Measurements from ENCODE around the gene SPAG17.

The SPAG17 gene

GRCh38 chr1:117930484-117930883 lies 254.5 kb downstream of the SPAG17 start:
- Histone ChIP-seq H3K79me2 (ENCODE audit: low read length) (peaks cover 72% of the 10 kb centered on the region), H3K27me3 (ENCODE audit: low read depth, low read length) (no peaks in the 10 kb centered on the region), H3K4me1 (ENCODE audit: low read length) (peaks cover 15% of the 10 kb centered on the region), H3K36me3 (replicated peaks; ENCODE audit: low read depth, low read length) (peaks cover 9% of the 10 kb centered on the region), H4K20me1 (ENCODE audit: insufficient read depth, low read length) (no peaks in the 10 kb centered on the region), H3K4me3 (ENCODE audit: low read length) (peak overlapping the region; percentile 99), H3K9me3 (ENCODE audit: insufficient read depth, low read length) (no peaks in the 10 kb centered on the region), H2AFZ (ENCODE audit: low read depth, low read length) (no peak overlapping the region), H3K27ac (ENCODE audit: low read length) (0 out of 2 replicates have a peak overlapping the region, but pooled peaks have one; percentile 32), H3K9ac (ENCODE audit: low read length) (peak overlapping the region; percentile 78), H3K4me2 (ENCODE audit: low read length) (peak overlapping the region; percentile 97)
- no peak for TF ChIP-seq EZH2phosphoT487 (IDR thresholded peaks at IDR 0.05; ENCODE audit: low read depth)
- TF ChIP-seq, protein P1, sequence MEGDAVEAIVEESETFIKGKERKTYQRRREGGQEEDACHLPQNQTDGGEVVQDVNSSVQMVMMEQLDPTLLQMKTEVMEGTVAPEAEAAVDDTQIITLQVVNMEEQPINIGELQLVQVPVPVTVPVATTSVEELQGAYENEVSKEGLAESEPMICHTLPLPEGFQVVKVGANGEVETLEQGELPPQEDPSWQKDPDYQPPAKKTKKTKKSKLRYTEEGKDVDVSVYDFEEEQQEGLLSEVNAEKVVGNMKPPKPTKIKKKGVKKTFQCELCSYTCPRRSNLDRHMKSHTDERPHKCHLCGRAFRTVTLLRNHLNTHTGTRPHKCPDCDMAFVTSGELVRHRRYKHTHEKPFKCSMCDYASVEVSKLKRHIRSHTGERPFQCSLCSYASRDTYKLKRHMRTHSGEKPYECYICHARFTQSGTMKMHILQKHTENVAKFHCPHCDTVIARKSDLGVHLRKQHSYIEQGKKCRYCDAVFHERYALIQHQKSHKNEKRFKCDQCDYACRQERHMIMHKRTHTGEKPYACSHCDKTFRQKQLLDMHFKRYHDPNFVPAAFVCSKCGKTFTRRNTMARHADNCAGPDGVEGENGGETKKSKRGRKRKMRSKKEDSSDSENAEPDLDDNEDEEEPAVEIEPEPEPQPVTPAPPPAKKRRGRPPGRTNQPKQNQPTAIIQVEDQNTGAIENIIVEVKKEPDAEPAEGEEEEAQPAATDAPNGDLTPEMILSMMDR (IDR thresholded peaks at IDR 0.05; ENCODE audit: low read depth, low read length), result no peak

DNA sequence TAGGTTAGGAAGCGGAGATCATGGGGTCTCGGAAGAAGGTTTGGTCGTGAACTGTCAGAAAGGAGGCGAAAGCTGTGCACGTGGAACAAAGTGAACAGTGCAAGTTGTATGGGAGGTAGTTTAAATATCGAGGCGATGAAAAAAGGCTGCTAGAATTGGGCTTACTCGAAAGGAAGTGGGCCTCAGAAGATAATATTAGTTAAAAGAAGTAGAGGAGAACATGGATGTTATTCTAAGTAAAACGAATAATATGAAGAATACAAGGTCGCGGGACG lies 254.9 kb downstream of the SPAG17 start:
- Histone ChIP-seq H3K9me3 (ENCODE audit: insufficient read depth, low read length) (no peaks in the 10 kb centered on the region), H3K9ac (ENCODE audit: low read length) (peak overlapping the region; percentile 78), H3K4me2 (ENCODE audit: low read length) (peak overlapping the region; percentile 97), H3K4me1 (ENCODE audit: low read length) (peaks cover 15% of the 10 kb centered on the region), H4K20me1 (ENCODE audit: insufficient read depth, low read length) (no peaks in the 10 kb centered on the region), H3K4me3 (ENCODE audit: low read length) (peak overlapping the region; percentile 99), H3K27ac (ENCODE audit: low read length) (peak overlapping the region; percentile 32), H2AFZ (ENCODE audit: low read depth, low read length) (peak overlapping the region; percentile 29; the same call in 1 of the 2 replicates), H3K79me2 (ENCODE audit: low read length) (peaks cover 72% of the 10 kb centered on the region), H3K36me3 (replicated peaks; ENCODE audit: low read depth, low read length) (peaks cover 9% of the 10 kb centered on the region), H3K27me3 (ENCODE audit: low read depth, low read length) (no peaks in the 10 kb centered on the region)
- no peak for TF ChIP-seq EZH2phosphoT487 (IDR thresholded peaks at IDR 0.05; ENCODE audit: low read depth)
- TF ChIP-seq, protein P1 (IDR thresholded peaks at IDR 0.05; ENCODE audit: low read depth, low read length), result no peak

GRCh38 chr1:117929343-117930172 lies 255.5 kb downstream of the SPAG17 start, which contains the start of the genes GDAP2 and WDR3:
TSS of gene GDAP2 (minus strand) at chr1:117929621. CDS start at chr1:117920357, 9,264 bp downstream.
TSS of gene WDR3 (plus strand) at chr1:117929739. CDS start at chr1:117933320, 3,581 bp downstream.
- peak within 1 kb of the TSS; percentile 32 for H3K27ac ChIP-seq (ENCODE audit: low read length)

GRCh38 chr1:117928881-117929342 lies 256.1 kb downstream of the SPAG17 start:
- Histone ChIP-seq H3K9me3 (ENCODE audit: insufficient read depth, low read length) (no peaks in the 10 kb centered on the region), H3K4me3 (ENCODE audit: low read length) (peak overlapping the region; percentile 99), H3K9ac (ENCODE audit: low read length) (peak overlapping the region; percentile 78), H3K27ac (ENCODE audit: low read length) (peak overlapping the region; percentile 21), H3K36me3 (replicated peaks; ENCODE audit: low read depth, low read length) (peaks cover 3% of the 10 kb centered on the region), H3K4me2 (ENCODE audit: low read length) (peak overlapping the region; percentile 84), H3K27me3 (ENCODE audit: low read depth, low read length) (no peaks in the 10 kb centered on the region), H2AFZ (ENCODE audit: low read depth, low read length) (peak overlapping the region; percentile 32; the same call in 1 of the 2 replicates), H4K20me1 (ENCODE audit: insufficient read depth, low read length) (no peaks in the 10 kb centered on the region), H3K79me2 (ENCODE audit: low read length) (peaks cover 67% of the 10 kb centered on the region), H3K4me1 (ENCODE audit: low read length) (peaks cover 15% of the 10 kb centered on the region)
- no peak for TF ChIP-seq EZH2phosphoT487 (IDR thresholded peaks at IDR 0.05; ENCODE audit: low read depth)
- TF ChIP-seq, protein P1 (IDR thresholded peaks at IDR 0.05; ENCODE audit: low read depth, low read length), result no peak

More at GRCh38 chr1:117929343-117930172, 255.5 kb downstream of the SPAG17 start, which contains the start of the genes GDAP2 and WDR3:
- Histone ChIP-seq H2AFZ (ENCODE audit: low read depth, low read length) (peak within 1 kb of the TSS; percentile 32; the same call in 1 of the 2 replicates), H3K36me3 (replicated peaks; ENCODE audit: low read depth, low read length) (peaks cover 8% of the 10 kb centered on the region), H3K4me3 (ENCODE audit: low read length) (peak within 1 kb of the TSS; percentile 99), H3K27me3 (ENCODE audit: low read depth, low read length) (no peaks in the 10 kb centered on the region), H3K9ac (ENCODE audit: low read length) (peak within 1 kb of the TSS; percentile 78), H3K4me2 (ENCODE audit: low read length) (peak within 1 kb of the TSS; percentile 97), H3K79me2 (ENCODE audit: low read length) (peaks cover 71% of the 10 kb centered on the region), H3K9me3 (ENCODE audit: insufficient read depth, low read length) (no peaks in the 10 kb centered on the region), H4K20me1 (ENCODE audit: insufficient read depth, low read length) (no peaks in the 10 kb centered on the region), H3K4me1 (ENCODE audit: low read length) (peaks cover 15% of the 10 kb centered on the region)
- no peak for TF ChIP-seq EZH2phosphoT487 (IDR thresholded peaks at IDR 0.05; ENCODE audit: low read depth)
- TF ChIP-seq, protein P1 (IDR thresholded peaks at IDR 0.05; ENCODE audit: low read depth, low read length), result no peak

Data from OCI-LY3 (cell line).